NCI-H146 treated with DMSO at 0.1 percent for 48 hours (cell line): ENCODE data around the gene COL26A1.
"Not testable (repeated sequence)": the region's sequence is repeated elsewhere in the genome, so short reads cannot be mapped to it uniquely, and the experiment has no call there.

Source experiments
- DNase-seq: peaks from one replicate; lab custom pipeline; 2025; ENCODE audit not compliant: unreplicated experiment; lab: John Stamatoyannopoulos, UW

Gene COL26A1

GRCh38 chr7:101547916-101548661, 185.4 kb downstream of the COL26A1 start:
- no peak for DNase-seq

GRCh38 chr7:101549734-101550133, 187.1 kb downstream of the COL26A1 start:
- no peak for DNase-seq

GRCh38 chr7:101550641-101551541, 188.2 kb downstream of the COL26A1 start:
- DNase-seq, result no peak

GRCh38 chr7:101553018-101553770, 190.5 kb downstream of the COL26A1 start:
- DNase-seq, result no peak

GRCh38 chr7:101553771-101554445, 191.2 kb downstream of the COL26A1 start:
- no peak for DNase-seq

- no peak for DNase-seq
Observed at GRCh38 chr7:101554584-101555268, 192.1 kb downstream of the COL26A1 start.

- DNase-seq, result no peak
Observed at GRCh38 chr7:101555269-101555920, 192.7 kb downstream of the COL26A1 start.

- DNase-seq, result no peak
Observed at GRCh38 chr7:101555921-101556275, 193.2 kb downstream of the COL26A1 start.

DNA sequence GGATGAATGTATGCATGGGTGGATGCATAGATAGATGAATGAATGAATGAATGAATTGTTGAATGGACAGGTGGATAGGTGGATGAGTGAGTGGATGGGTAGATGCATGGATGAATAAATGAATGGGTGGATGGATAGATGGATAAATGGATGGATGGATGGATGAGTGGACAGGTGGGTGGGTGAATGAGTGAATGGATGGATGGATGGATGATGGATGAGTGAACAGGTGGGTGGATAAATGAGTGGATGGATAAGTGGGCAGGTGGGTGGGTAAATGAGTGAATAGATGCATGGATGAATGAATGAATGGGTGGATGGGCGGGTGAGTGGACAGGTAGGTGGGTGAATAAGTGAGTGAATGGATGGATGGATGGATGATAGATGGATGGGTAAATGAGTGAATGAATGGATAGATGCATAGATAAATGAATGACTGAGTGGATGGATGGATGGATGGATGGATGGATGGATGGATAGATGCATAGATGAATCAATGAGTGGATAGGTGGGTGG, 193.8 kb downstream of the COL26A1 start:
- DNase-seq, result no peak

DNA sequence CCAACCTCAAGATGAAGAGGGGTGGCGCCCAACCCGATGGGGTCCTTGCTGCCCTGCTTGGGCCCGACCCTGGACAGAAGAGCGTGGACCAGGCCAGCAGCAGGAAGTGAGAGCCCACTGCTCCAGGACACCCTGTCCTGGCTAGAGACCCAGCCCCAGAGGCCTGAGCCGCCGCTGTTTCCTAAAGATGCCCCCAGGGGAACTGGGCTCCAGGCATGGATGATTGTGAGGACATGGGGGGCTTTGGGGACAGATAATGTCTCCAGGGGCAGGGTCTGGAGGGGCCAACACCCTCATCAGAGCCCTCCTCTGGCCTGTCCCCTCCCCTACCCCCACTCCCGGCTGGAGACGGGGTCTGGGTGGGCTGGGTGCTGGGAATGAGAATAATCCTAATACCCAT, 194.7 kb downstream of the COL26A1 start:
- DNase-seq, result no peak

DNA sequence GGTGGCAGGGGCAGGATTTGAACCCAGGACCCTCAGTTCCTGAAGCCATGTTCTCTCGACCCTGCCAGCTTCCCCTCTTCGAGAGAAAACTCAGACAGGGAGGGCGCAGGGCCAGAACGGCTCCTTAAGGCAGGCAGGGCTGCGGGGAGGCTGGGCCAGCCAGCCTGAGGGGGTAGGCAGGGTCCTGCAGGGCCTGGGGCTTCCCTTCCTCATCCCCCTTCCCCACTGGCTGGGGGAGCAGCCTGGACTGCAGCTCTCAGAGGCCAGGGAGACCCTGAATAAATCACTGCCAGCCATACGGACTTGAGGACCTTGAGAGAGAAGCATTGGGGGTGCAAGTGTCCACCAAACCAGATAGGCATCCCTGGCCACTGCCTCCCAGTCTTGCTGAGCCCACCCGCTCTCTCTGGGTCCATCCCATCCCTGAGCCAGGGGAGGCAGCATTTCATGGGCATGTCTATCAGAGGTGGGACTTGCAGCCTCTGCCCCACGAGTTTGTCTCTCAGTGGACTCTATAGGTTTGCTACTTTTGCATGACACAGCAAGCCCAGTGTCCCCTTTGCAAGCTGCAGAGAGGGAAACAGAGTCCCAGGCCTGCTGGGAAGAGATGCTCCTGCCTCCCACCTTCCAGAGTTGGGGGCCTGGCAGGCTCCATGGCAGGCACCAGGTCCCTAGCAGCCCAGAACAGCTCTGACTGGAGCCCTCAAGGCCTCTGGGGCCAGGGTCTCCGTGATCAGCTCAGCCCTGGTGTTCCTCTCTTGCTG, 195.5 kb downstream of the COL26A1 start:
- DNase-seq, result no peak

GRCh38 chr7:101558742-101559325, 196.2 kb downstream of the COL26A1 start:
- DNase-seq, result no peak

DNA sequence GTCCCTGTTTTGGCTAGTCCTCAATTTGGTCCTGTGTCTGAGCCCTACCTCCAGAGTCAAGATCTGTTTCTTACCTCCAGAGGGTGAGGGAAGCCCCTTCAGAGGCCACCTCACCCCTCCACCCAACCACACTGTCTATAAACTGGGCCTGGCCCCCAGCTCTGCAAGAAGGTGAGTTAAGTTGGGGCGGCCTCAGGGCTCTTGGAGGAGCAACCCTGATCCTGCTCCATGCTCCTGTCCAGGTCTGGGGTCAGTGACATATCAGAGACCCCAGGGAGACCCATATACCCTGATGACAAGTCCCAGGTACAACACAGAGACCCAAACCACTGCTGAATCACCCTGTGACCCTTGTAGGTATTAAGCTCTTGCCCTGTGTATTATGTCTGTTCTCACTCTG, 196.9 kb downstream of the COL26A1 start:
- DNase-seq, result no peak

GRCh38 chr7:101560021-101560420, 197.3 kb downstream of the COL26A1 start:
- DNase-seq, result not testable (repeated sequence)

- no peak for DNase-seq
Observed at GRCh38 chr7:101560856-101561255, 198.2 kb downstream of the COL26A1 start.

GRCh38 chr7:101561293-101561692, 198.6 kb downstream of the COL26A1 start:
- not testable (repeated sequence) for DNase-seq

DNA sequence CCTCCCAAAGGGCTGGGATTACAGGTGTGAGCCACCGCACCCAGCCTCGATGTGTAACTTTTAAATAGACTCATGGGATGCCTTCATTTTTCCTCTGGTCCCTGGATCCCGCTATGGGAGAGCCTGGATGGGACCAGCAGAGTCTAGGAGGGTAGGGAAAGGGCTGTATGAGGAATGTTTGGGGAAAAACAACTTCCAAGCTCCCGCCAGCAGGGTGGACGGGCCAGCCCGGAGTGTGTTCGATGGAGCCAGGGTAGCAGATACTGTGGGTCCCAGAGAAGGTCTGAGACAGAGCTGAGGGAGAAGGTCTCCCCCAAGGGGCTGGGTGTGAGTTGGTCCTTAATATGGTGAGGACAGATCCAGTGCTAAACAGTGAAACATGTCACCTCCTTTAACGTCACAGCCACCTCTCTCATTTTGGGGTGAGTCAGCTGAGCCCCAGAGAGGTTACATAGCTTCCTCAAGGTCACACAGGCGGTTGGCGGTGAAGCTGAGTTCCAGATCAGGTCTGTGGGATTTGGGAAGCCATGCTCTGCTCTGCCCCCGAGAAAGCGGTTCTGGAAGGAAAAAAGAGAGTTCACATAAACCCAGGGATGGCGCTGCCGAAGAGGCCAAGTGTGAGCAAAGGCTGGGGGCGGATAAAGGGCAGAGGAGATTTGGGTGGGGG, 200.0 kb downstream of the COL26A1 start:
- no peak for DNase-seq
